ENCODE measurements around the gene NPC1L1. TPM values are rescaled to one million over a fixed set of nuclear protein-coding genes. Genes with fewer than 3 reads are reported as not detected.

Gene NPC1L1
- total RNA-seq, 2 experiments from 2014 or later: 0.13 TPM; not detected in 1

GRCh38 chr7:44548893-44549292 lies 7.8 kb upstream of the NPC1L1 start:
- H3K4me3 ChIP-seq (ENCODE audit: low read depth, low read length, poor library complexity, severe bottlenecking): no peak overlapping the region
- TF ChIP-seq CTCF (conservative IDR thresholded peaks at IDR 0.05; ENCODE audit: low read length) (no peak), EZH2phosphoT487 (IDR thresholded peaks at IDR 0.05; ENCODE audit: borderline replicate concordance, low read depth, low read length) (no peak)
- BruUV-seq (replicated peaks): no TSS peak
- H3K9me3 ChIP-seq (ENCODE audit: low read length): no peaks in the 10 kb centered on the region
- H3K79me2 ChIP-seq (ENCODE audit: insufficient read depth, low read depth, low read length): no peaks in the 10 kb centered on the region
- no peaks in the 10 kb centered on the region for H4K20me1 ChIP-seq (ENCODE audit: insufficient read depth, low read length)
- no peak overlapping the region for H2AFZ ChIP-seq (ENCODE audit: low read length)
- POLR2A ChIA-PET: interaction anchor here (1.2 kb wide), 1 partner anchor 13 kb away, joined by 3 read pairs; no protein-coding TSS in a partner anchor
- H3K4me2 ChIP-seq (ENCODE audit: low read length): no peak overlapping the region
- no peaks in the 10 kb centered on the region for H3K4me1 ChIP-seq (ENCODE audit: insufficient read depth, low read length, poor library complexity, severe bottlenecking)
- DNase-seq (ENCODE audit: low spot score): no peak
- H3K9me2 ChIP-seq (ENCODE audit: insufficient read depth, low read length): no peaks in the 10 kb centered on the region
- H3K36me3 ChIP-seq (ENCODE audit: insufficient read depth, low read length): no peaks in the 10 kb centered on the region
- intact Hi-C loops (cut with micrococcal nuclease; ENCODE audit: unreplicated experiment): no loop called here
- CTCF ChIA-PET (ENCODE audit: unreplicated experiment): no interaction called here
- H3K27ac ChIP-seq (ENCODE audit: low read depth, low read length, poor library complexity, severe bottlenecking): no peak overlapping the region

GRCh38 chr7:44547536-44548231 lies 6.6 kb upstream of the NPC1L1 start:
- BruUV-seq (replicated peaks): no TSS peak
- Histone ChIP-seq H3K27ac (ENCODE audit: low read depth, low read length, poor library complexity, severe bottlenecking) (no peak overlapping the region), H3K4me2 (ENCODE audit: low read length) (no peak overlapping the region; the same call in 1 of the 2 replicates), H3K4me3 (ENCODE audit: low read depth, low read length, poor library complexity, severe bottlenecking) (no peak overlapping the region), H4K20me1 (ENCODE audit: insufficient read depth, low read length) (no peaks in the 10 kb centered on the region), H3K36me3 (ENCODE audit: insufficient read depth, low read length) (no peaks in the 10 kb centered on the region), H3K9me3 (ENCODE audit: low read length) (no peaks in the 10 kb centered on the region), H3K79me2 (ENCODE audit: insufficient read depth, low read depth, low read length) (no peaks in the 10 kb centered on the region), H3K4me1 (ENCODE audit: insufficient read depth, low read length, poor library complexity, severe bottlenecking) (no peaks in the 10 kb centered on the region), H2AFZ (ENCODE audit: low read length) (peak overlapping the region; percentile 34; the same call in 1 of the 2 replicates), H3K9me2 (ENCODE audit: insufficient read depth, low read length) (no peaks in the 10 kb centered on the region)
- ChIA-PET POLR2A (interaction anchor here (0.6 to 1.2 kb wide), 2 partner anchors 12 to 968 kb away, joined by 3 read pairs; no protein-coding TSS in a partner anchor), CTCF (ENCODE audit: unreplicated experiment) (interaction anchor here (0.5 to 1.1 kb wide), 3 partner anchors 18 to 392 kb away, joined by 3 to 6 read pairs (median 3); no protein-coding TSS in a partner anchor)
- peak; percentile 10 for DNase-seq (ENCODE audit: low spot score)
- intact Hi-C loops (cut with micrococcal nuclease; ENCODE audit: unreplicated experiment): no loop called here
- TF ChIP-seq CTCF (conservative IDR thresholded peaks at IDR 0.05; ENCODE audit: low read length): no peak
- no peak for TF ChIP-seq EZH2phosphoT487 (IDR thresholded peaks at IDR 0.05; ENCODE audit: borderline replicate concordance, low read depth, low read length)

Data from OCI-LY7 (cell line).